Fibroblast of the aortic adventitia (primary cell): ENCODE results near the gene EXOC2. TPM values are rescaled to one million over a fixed set of nuclear protein-coding genes. Genes with fewer than 3 reads are reported as not detected.
"Not testable (repeated sequence)": the region's sequence is repeated elsewhere in the genome, so short reads cannot be mapped to it uniquely, and the experiment has no call there.

Source experiments
- DNase-seq: peaks from one replicate; pipeline ENCODE4 v3.0.0-alpha.2; 2010; ENCODE audit warnings: low read depth
- H3K4me3 ChIP-seq: 2 replicates; pipeline ENCODE4 v1.5.1; 2011; ENCODE audit warnings: low read depth, mild to moderate bottlenecking, control low read depth, low read length, moderate library complexity
- total RNA-seq: library from RNA; depleted of rRNA; stranded (reverse); fragments of >200 nt; gene quantifications from 2 replicates; pipeline ENCODE4 v1.2.3, GENCODE V29; 2012; ENCODE audit warnings: low replicate concordance
- TF ChIP-seq, protein P1 (sequence below): IDR thresholded peaks from 2 replicates; pipeline ENCODE4 v1.5.1; 2011; ENCODE audit warnings: mild to moderate bottlenecking, low read length, control low read depth, inconsistent platforms; ENCODE audit not compliant: insufficient read depth

Gene EXOC2
- total RNA-seq, 1 donor: 27.9 TPM

GRCh38 chr6:667253-667927 lies 25.5 kb downstream of the EXOC2 start:
- H3K4me3 ChIP-seq: no peak overlapping the region
- no peak for DNase-seq
- TF ChIP-seq, protein P1, sequence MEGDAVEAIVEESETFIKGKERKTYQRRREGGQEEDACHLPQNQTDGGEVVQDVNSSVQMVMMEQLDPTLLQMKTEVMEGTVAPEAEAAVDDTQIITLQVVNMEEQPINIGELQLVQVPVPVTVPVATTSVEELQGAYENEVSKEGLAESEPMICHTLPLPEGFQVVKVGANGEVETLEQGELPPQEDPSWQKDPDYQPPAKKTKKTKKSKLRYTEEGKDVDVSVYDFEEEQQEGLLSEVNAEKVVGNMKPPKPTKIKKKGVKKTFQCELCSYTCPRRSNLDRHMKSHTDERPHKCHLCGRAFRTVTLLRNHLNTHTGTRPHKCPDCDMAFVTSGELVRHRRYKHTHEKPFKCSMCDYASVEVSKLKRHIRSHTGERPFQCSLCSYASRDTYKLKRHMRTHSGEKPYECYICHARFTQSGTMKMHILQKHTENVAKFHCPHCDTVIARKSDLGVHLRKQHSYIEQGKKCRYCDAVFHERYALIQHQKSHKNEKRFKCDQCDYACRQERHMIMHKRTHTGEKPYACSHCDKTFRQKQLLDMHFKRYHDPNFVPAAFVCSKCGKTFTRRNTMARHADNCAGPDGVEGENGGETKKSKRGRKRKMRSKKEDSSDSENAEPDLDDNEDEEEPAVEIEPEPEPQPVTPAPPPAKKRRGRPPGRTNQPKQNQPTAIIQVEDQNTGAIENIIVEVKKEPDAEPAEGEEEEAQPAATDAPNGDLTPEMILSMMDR: no peak

DNA sequence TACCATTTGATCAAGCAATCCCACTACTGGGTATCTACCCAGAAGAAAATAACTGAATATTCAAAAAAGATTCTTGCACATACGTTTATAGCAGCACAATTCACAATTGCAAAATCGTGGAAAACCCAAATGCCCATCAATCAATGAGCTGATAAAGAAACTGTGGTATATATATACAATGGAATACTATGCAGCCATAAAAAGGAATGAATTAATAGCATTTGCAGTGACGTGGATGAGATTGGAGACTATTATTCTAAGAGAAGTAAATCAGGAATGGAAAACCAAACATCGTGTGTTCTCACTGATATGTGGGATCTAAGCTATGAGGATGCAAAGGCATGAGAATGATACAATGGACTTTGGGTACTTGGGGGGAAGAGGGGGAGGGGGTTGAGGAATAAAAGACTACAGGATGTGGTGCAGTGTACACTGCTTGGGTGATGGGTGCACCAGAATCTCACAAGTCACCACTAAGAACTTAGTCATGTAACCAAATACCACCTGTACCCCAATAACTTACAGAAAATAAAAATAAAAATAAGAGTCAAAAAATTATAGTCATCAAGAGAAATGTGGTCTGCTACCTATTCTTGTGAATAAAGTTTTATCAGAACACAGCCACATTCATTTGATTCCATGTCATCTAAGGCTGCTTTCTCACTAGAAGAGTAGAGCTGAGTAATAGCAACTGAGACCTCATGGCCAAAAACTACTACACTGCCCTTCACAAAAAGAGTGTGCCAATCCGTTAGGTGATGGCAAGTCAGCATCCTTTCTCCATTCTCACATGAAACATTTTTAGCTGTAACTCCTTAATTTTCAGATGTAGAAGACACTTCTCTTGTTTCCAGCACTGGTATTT lies 27.3 kb downstream of the EXOC2 start:
- TF ChIP-seq, protein P1: no peak

GRCh38 chr6:663788-664187 lies 29.2 kb downstream of the EXOC2 start:
- not testable (repeated sequence) for H3K4me3 ChIP-seq, DNase-seq

More for the DNA sequence above, 27.3 kb downstream of the EXOC2 start:
- no peak overlapping the region for H3K4me3 ChIP-seq
- DNase-seq: no peak

DNA sequence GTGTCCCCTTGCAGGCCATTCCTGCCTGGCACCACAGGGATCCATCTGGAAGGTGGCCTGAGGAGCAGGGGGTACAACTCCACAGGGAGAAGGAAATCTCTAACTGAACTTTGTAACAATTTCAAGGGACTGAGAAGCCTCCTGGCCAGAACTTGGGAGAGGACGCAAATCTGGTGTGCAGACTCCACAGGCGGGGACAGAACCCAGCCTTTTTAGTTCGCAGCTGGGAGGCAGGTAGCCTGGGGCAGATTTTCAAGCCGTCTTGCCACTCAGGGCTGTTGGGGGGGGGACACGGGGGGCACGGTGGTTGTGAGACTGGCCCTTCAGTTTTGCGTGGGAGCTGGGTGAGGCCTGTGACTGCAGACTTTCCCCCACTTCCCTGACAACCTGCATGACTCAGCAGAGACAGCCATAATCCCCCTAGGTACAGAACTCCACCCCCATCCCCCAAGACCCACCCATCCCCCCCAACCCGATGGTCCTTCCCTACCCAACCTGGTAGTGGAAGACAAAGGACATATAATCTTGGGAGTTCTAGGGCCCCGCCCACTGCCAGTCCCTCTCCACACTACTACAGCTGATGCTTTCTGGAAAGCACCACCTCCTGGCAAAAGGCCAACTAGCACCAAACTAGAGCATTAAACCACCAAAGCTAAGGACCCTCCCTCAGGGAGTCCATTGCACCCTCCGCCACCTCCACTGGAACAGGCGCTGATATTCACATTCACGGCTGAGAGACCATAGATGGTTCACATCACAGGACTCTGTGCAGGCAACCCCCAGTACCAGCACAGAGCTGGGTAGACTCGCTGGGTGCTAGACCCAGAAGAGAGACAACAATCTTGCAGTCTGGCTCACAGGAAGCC lies 33.0 kb downstream of the EXOC2 start:
- H3K4me3 ChIP-seq: no peak overlapping the region
- DNase-seq: no peak
- TF ChIP-seq, protein P1: no peak

- no peak overlapping the region for H3K4me3 ChIP-seq
- TF ChIP-seq, protein P1: no peak
- peak; percentile 93 for DNase-seq
These were observed 34.7 kb downstream of the EXOC2 start for GRCh38 chr6:658244-658643.

DNA sequence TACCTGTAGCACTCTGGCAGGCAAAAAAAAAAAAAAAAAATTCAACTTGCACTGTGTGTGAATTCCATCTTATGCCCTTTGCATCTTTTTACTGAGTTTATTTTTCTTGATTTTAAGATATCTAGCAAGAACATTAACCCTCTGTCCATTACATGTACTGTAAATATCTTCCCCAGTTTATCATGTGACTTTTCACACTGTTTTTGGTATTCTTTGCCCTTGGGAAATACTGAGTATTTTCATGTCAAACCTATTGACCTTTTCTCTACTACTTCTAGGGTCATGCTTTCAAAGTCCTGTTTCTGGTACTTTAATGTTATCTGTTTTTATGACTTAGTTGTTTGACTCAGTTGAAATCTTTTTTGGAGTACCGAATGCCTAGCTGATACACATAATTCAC lies 35.2 kb downstream of the EXOC2 start:
- TF ChIP-seq, protein P1: no peak
- no peak overlapping the region for H3K4me3 ChIP-seq
- no peak for DNase-seq
